ENCODE results near the gene ALCAM.

Gene ALCAM

DNA sequence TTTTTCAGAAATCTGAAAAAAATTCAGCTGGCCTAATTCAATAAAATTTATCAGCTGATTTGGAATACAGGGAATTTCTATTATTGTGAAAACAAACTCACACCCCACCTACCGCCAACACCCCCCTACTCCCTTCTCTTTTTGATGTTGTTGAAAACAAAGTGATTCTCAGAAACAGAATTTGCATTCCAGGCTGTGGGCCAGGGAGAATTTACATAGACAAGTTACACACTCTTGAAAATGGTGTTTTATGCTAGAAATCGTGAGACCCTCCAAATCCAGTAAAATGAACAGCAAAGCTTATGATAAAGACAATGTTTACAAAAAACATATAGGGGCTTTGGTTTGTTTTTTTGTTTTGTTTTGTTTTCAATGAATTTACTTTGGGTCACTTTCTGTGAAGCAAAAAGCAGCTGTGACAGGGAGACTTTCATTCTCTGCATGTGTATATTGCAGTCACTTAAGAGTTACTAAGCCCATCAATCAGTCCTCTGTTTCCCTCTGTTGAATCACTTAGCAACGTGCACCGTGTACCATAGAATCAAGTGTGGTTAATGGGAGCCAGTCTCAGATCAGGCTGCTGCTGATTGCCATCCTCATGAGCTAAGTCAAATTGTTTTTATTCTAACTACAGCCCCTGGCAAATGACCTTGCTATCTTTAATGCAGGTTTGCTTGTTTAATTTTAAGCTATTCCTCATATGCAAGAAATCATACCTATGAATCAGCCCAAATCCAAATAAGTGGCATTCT lies 159.8 kb downstream of the ALCAM start:
- H3K4me3 ChIP-seq (ENCODE audit: control insufficient read depth, low read depth, low read length) = no peak overlapping the region
- TF ChIP-seq, protein P1, sequence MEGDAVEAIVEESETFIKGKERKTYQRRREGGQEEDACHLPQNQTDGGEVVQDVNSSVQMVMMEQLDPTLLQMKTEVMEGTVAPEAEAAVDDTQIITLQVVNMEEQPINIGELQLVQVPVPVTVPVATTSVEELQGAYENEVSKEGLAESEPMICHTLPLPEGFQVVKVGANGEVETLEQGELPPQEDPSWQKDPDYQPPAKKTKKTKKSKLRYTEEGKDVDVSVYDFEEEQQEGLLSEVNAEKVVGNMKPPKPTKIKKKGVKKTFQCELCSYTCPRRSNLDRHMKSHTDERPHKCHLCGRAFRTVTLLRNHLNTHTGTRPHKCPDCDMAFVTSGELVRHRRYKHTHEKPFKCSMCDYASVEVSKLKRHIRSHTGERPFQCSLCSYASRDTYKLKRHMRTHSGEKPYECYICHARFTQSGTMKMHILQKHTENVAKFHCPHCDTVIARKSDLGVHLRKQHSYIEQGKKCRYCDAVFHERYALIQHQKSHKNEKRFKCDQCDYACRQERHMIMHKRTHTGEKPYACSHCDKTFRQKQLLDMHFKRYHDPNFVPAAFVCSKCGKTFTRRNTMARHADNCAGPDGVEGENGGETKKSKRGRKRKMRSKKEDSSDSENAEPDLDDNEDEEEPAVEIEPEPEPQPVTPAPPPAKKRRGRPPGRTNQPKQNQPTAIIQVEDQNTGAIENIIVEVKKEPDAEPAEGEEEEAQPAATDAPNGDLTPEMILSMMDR (conservative IDR thresholded peaks at IDR 0.05; ENCODE audit: control insufficient read depth, insufficient read depth, low read depth, low read length) = no peak
- peak; percentile 49 for DNase-seq (ENCODE audit: low read depth)

DNA sequence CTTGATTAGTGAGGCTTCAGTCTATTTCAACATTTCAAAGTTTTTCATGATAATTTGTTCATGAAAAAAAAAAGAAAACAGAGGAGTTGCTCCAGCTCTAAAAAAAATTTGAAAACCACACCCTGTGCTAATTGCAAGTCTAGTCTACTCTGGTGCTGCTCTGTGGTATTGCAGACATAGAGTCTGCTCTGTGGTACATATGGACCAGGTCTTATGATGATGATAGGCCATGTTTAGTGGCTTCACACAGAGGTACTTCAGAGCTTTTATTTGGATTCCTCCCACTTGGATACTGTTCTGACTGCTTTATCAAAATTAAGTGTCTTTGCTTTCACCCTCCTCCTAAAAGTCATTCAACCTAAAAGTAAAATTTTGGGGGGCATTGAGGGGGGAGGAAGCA lies 160.8 kb downstream of the ALCAM start:
- H3K4me3 ChIP-seq (ENCODE audit: control insufficient read depth, low read depth, low read length) = no peak overlapping the region
- TF ChIP-seq, protein P1 (conservative IDR thresholded peaks at IDR 0.05; ENCODE audit: control insufficient read depth, insufficient read depth, low read depth, low read length) = no peak
- DNase-seq (ENCODE audit: low read depth) = no peak

GRCh38 chr3:105527949-105528348 lies 161.2 kb downstream of the ALCAM start:
- TF ChIP-seq, protein P1 (conservative IDR thresholded peaks at IDR 0.05; ENCODE audit: control insufficient read depth, insufficient read depth, low read depth, low read length) = no peak
- no peak overlapping the region for H3K4me3 ChIP-seq (ENCODE audit: control insufficient read depth, low read depth, low read length)
- peak; percentile 77 for DNase-seq (ENCODE audit: low read depth)

- DNase-seq (ENCODE audit: low read depth) = no peak
- TF ChIP-seq, protein P1 (conservative IDR thresholded peaks at IDR 0.05; ENCODE audit: control insufficient read depth, insufficient read depth, low read depth, low read length) = no peak
Observed at GRCh38 chr3:105528955-105529354, 162.2 kb downstream of the ALCAM start.

DNA sequence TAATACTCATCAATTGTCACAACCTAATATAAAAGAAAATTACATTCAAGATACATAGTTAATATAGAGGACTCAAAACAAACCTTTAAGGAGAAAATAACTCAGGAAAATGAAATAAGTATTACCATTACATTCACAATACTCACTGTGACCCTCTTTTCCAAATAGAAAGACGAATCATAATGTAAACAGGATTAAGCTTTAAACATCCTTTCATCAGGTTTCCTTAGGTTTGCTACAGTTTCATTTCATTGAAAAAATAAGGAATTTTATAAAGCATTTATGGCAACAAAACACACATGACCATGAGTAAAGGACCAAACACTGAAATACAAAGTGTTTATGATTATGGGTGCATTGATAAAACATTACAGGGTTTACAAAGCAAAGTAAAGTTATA lies 162.7 kb downstream of the ALCAM start:
- no peak overlapping the region for H3K4me3 ChIP-seq (ENCODE audit: control insufficient read depth, low read depth, low read length)
- TF ChIP-seq, protein P1 (conservative IDR thresholded peaks at IDR 0.05; ENCODE audit: control insufficient read depth, insufficient read depth, low read depth, low read length) = no peak
- DNase-seq (ENCODE audit: low read depth) = no peak

More at GRCh38 chr3:105528955-105529354, 162.2 kb downstream of the ALCAM start:
- H3K4me3 ChIP-seq (ENCODE audit: control insufficient read depth, low read depth, low read length) = no peak overlapping the region

DNA sequence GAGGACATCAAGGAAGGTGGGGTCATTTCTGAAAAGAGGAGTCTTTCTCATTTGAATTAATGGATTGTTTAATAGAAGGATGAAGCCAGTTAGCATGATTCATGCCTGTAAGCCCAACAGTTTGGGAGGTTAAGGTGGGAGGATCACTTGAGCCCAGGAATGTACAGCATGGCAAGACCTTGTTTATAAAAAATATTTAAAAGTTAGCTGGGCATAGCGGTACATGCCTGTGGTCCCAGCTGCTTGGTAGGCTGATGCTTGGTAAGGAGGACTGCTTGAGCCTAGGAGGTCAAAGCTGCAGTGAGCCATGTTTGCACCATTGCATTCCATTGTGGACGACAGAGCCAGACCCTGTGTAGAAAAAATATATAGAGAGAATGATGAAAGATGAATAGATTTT lies 165.5 kb downstream of the ALCAM start:
- TF ChIP-seq, protein P1 (conservative IDR thresholded peaks at IDR 0.05; ENCODE audit: control insufficient read depth, insufficient read depth, low read depth, low read length) = no peak
- H3K4me3 ChIP-seq (ENCODE audit: control insufficient read depth, low read depth, low read length) = no peak overlapping the region
- DNase-seq (ENCODE audit: low read depth) = no peak
